GM12878 (cell line): ENCODE measurements around the gene SERPINE3. TPM values are rescaled to one million over a fixed set of nuclear protein-coding genes. Genes with fewer than 3 reads are reported as not detected.

Source experiments
- ATAC-seq: fragments of 200-7000 bp; cut with Tn5 transposase; 3 replicates; pipeline ENCODE4 v1.9.1; 2020; ENCODE audit warnings: mild to moderate bottlenecking, moderate library complexity
- BruUV-seq: library from RNA; stranded (reverse); fragments of 400-500 nt; replicated peaks from 2 replicates; lab custom pipeline; 2021; lab: Mats Ljungman, UMichigan
- CTCF ChIA-PET: fragments of 300-600 bp; sonication (Branson Sonifier 250); formaldehyde crosslinking; extraction: SDS; loops from one replicate; lab custom pipeline; 2021; ENCODE audit warnings: inconsistent platforms; lab: Yijun Ruan, JAX
- POLR2A ChIA-PET: fragments of 350-600 bp; formaldehyde crosslinking; extraction: SDS; loops from one replicate; lab custom pipeline; 2021; ENCODE audit warnings: inconsistent platforms; lab: Charles Lee
- RAD21 ChIA-PET: fragments of 300-600 bp; sonication (Branson Sonifier 250); formaldehyde crosslinking; loops from one replicate; lab custom pipeline; 2023; ENCODE audit warnings: antibody characterized with exemption; ENCODE audit not compliant: unreplicated experiment; lab: Charles Lee
- SMC1A ChIA-PET: fragments of 300-600 bp; sonication (Branson Sonifier 250); formaldehyde crosslinking; loops from one replicate; lab custom pipeline; 2023; ENCODE audit not compliant: unreplicated experiment, uncharacterized antibody; lab: Charles Lee
- DNase-seq: peaks from one replicate; pipeline ENCODE4 v3.0.0-alpha.2; 2011; ENCODE audit warnings: low read depth, low spot score
- FAIRE-seq: peaks from 3 replicates; lab custom pipeline; 2011; peaks lifted over from hg19 to GRCh38; lab: Jason Lieb, UNC
- H2AFZ ChIP-seq: 2 replicates; pipeline ENCODE4 v1.6.0; 2011; ENCODE audit warnings: low read depth, low read length, control low read depth; ENCODE audit not compliant: control insufficient read depth
- H3K27ac ChIP-seq: 2 replicates; pipeline ENCODE4 v1.5.1; 2011; ENCODE audit warnings: control low read depth; ENCODE audit not compliant: control insufficient read depth, insufficient read depth
- H3K27me3 ChIP-seq, 2 experiments: replicated peaks in 1 of 2; 2 replicates each; pipeline versions ENCODE4 v1.6.0 to v1.6.1; 2011; ENCODE audit warnings: low read length in 1 of 2; ENCODE audit not compliant: control insufficient read depth in 2 of 2, insufficient read depth in 2 of 2
- H3K36me3 ChIP-seq, 2 experiments: 2 replicates each; pipeline ENCODE4 v1.5.1; 2011; ENCODE audit warnings: low read length in 1 of 2; ENCODE audit not compliant: control insufficient read depth in 2 of 2, insufficient read depth in 2 of 2
- H3K4me1 ChIP-seq: 2 replicates; pipeline ENCODE4 v1.6.1; 2011; ENCODE audit warnings: mild to moderate bottlenecking, low read length, moderate library complexity, mixed read lengths; ENCODE audit not compliant: control insufficient read depth, insufficient read depth
- H3K4me2 ChIP-seq: 2 replicates; pipeline ENCODE4 v1.6.0; 2011; ENCODE audit warnings: control low read depth; ENCODE audit not compliant: control insufficient read depth, insufficient read depth
- H3K4me3 ChIP-seq: fragments of 200-600 bp; sonication (generic); 2 replicates; pipeline ENCODE4 v1.5.1; 2016
- H3K79me2 ChIP-seq: 2 replicates; pipeline ENCODE4 v1.6.0; 2011; ENCODE audit warnings: low read length; ENCODE audit not compliant: control insufficient read depth, insufficient read depth
- H3K9ac ChIP-seq: 2 replicates; pipeline ENCODE4 v1.8.0; 2011; ENCODE audit warnings: low read length, control low read depth, mixed read lengths; ENCODE audit not compliant: control insufficient read depth, insufficient read depth
- H3K9me3 ChIP-seq: replicated peaks from 3 replicates; pipeline ENCODE4 v1.5.1; 2011; ENCODE audit warnings: mild to moderate bottlenecking, low read length; ENCODE audit not compliant: control insufficient read depth, insufficient read depth
- H4K20me1 ChIP-seq: 2 replicates; pipeline ENCODE4 v1.6.0; 2011; ENCODE audit not compliant: control insufficient read depth, insufficient read depth
- ATF2 ChIP-seq: IDR thresholded peaks from 2 replicates; pipeline ENCODE4 v1.6.1; 2012; ENCODE audit warnings: low read length, inconsistent platforms
- BHLHE40 ChIP-seq, 2 experiments: fragments of 450-650 bp in 1 of 2; IDR thresholded peaks; 2 replicates each; pipeline ENCODE4 v1.6.1; 2011 to 2017; ENCODE audit warnings: low read depth in 2 of 2, borderline replicate concordance in 1 of 2, improper control_type of control experiment in 1 of 2, low read length in 1 of 2, mild to moderate bottlenecking in 1 of 2
- CBFB ChIP-seq: IDR thresholded peaks from 2 replicates; pipeline ENCODE4 v1.6.1; 2016; ENCODE audit warnings: antibody characterized with exemption, low read depth
- CHD1 ChIP-seq: IDR thresholded peaks from 2 replicates; pipeline ENCODE4 v1.6.1; 2012; ENCODE audit warnings: low read depth, low read length, improper control_type of control experiment
- IRF5 ChIP-seq: fragments of 450-650 bp; IDR thresholded peaks from 2 replicates; pipeline ENCODE4 v1.6.1; 2017; ENCODE audit warnings: borderline replicate concordance
- JUND ChIP-seq: IDR thresholded peaks from 2 replicates; pipeline ENCODE4 v1.6.1; 2012; ENCODE audit warnings: low read depth, mild to moderate bottlenecking, low read length, improper control_type of control experiment, moderate library complexity
- PML ChIP-seq: IDR thresholded peaks from 2 replicates; pipeline ENCODE4 v1.6.1; 2012; ENCODE audit warnings: low read length, inconsistent platforms
- RAD21 ChIP-seq: IDR thresholded peaks from 2 replicates; pipeline ENCODE4 v1.6.1; 2011; ENCODE audit warnings: mild to moderate bottlenecking, low read depth, low read length, moderate library complexity; ENCODE audit not compliant: insufficient read depth
- RBBP5 ChIP-seq: fragments of 200-600 bp; sonication (generic); conservative IDR thresholded peaks from 2 replicates; pipeline ENCODE4 v1.6.1; 2016
- SP1 ChIP-seq: IDR thresholded peaks from one replicate; pipeline ENCODE4 v1.6.1; 2011; ENCODE audit warnings: low read depth, low read length
- WGBS: methylation state at CpG from one replicate; pipeline ENCODE4 v1.1.6; 2016; ENCODE audit warnings: low lambda C conversion rate; ENCODE audit not compliant: insufficient replicate concordance, insufficient coverage; ENCODE audit errors: missing lambda C conversion rate; 5-methylcytosine and 5-hydroxymethylcytosine counted together
- in situ Hi-C: fragments of 300-500 bp; cut with MboI; formaldehyde crosslinking; loops from 9 replicates; pipeline ENCODE4 v1.14.3; 2018; ENCODE audit warnings: mixed read lengths
- intact Hi-C: fragments of 100-400 bp; cut with micrococcal nuclease; formaldehyde crosslinking; loops from one replicate; pipeline ENCODE4 v1.14.2; 2022; ENCODE audit not compliant: unreplicated experiment
- polyA plus RNA-seq, 11 experiments: library from polyadenylated mRNA; depleted of rRNA in 4 of 11; unstranded in 6 of 11; stranded (reverse) in 5 of 11; fragments of >200 nt; fragmentation: Nextera tagmentation in 4 of 11; fragmentation: Illumina TruSeq in 1 of 11; extraction: Ambion mirVana in 4 of 11; extraction: Trizol in 1 of 11; gene quantifications; 1 replicate in 1 of 11; 2 replicates in 10 of 11; pipeline versions ENCODE4 v1.2.1 to v1.2.3, GENCODE V29; 2011 to 2016; ENCODE audit warnings: inconsistent platforms in 2 of 11, missing spikeins in 2 of 11, low read depth in 1 of 11
- total RNA-seq, 4 experiments: library from RNA; depleted of rRNA in 3 of 4; stranded (reverse); fragments of >200 nt in 3 of 4; fragmentation: Illumina TruSeq in 1 of 4; extraction: Trizol in 1 of 4; gene quantifications; 2 replicates each; pipeline versions ENCODE4 v1.2.1 to v1.2.3, GENCODE V29; 2013 to 2021

SERPINE3 gene
- total and polyA plus RNA-seq, 10 of the 15 experiments (the other 5 are each of a cell fraction or from before 2014, with no cell fraction given): 0.19 TPM; not detected in 9

- Histone ChIP-seq H3K36me3 (peaks cover 0 to 49% of the 10 kb centered on the region in 2 experiments; a peak in 3 of 4 replicates), H3K27ac (no peak overlapping the region), H4K20me1 (no peaks in the 10 kb centered on the region), H2AFZ (no peak overlapping the region), H3K79me2 (no peaks in the 10 kb centered on the region), H3K9me3 (no peaks in the 10 kb centered on the region), H3K4me1 (no peaks in the 10 kb centered on the region), H3K4me2 (no peak overlapping the region), H3K4me3 (no peak overlapping the region), H3K9ac (no peak overlapping the region), H3K27me3 (no peaks in the 10 kb centered on the region)
- RAD21 ChIA-PET: no interaction called here
- POLR2A ChIA-PET: no interaction called here
- intact Hi-C loops (no loop called here), in situ Hi-C loops (no loop called here)
- ATAC-seq (no peak), FAIRE-seq (no peak), DNase-seq (no peak)
- no peak for TF ChIP-seq CBFB
- no peak for TF ChIP-seq SP1
- TF ChIP-seq PML: no peak
- no peak for TF ChIP-seq RAD21
- TF ChIP-seq BHLHE40 (IDR thresholded peaks at IDR 0.05; ENCODE audit: borderline replicate concordance in 1 of 2, low read depth in 2 of 2, low read length in 1 of 2): no peak
- TF ChIP-seq IRF5: no peak
- no peak for TF ChIP-seq ATF2
- no peak for TF ChIP-seq JUND
- TF ChIP-seq RBBP5: no peak
- TF ChIP-seq CHD1: no peak
- 100% methylated on average over 2 of the region's 2 CpGs for WGBS
- BruUV-seq: no TSS peak
- SMC1A ChIA-PET: interaction anchor here (1.2 kb wide), 1 partner anchor 10 kb away, joined by 5 read pairs; no protein-coding TSS in a partner anchor
- CTCF ChIA-PET: interaction anchor here (1.0 to 1.4 kb wide), 2 partner anchors 411 to 428 kb away, joined by 3 to 5 read pairs; no protein-coding TSS in a partner anchor
Measured at GRCh38 chr13:51370116-51370515, 30.6 kb downstream of the SERPINE3 start.
